ENCODE data around the gene C20orf204.
"Not testable (repeated sequence)": the region's sequence is repeated elsewhere in the genome, so short reads cannot be mapped to it uniquely, and the experiment has no call there.

Gene C20orf204

GRCh38 chr20:64084685-64085152 is 48.7 kb downstream of the C20orf204 start:
- DNase-seq = no peak

GRCh38 chr20:64086801-64087200 is 50.8 kb downstream of the C20orf204 start:
- no peak for DNase-seq

- DNase-seq = not testable (repeated sequence)
Measured at GRCh38 chr20:64087226-64087825, 51.3 kb downstream of the C20orf204 start.

GRCh38 chr20:64088586-64088985 is 52.6 kb downstream of the C20orf204 start:
- not testable (repeated sequence) for DNase-seq

Measured in activated CD4-positive, alpha-beta T cell treated with anti-CD3 and anti-CD28 coated beads, Interleukin-10, Interleukin-2, amounts not matched to agents 100 ng/mL and 50 ng/mL, durations not matched to agents 16 hours and 8 hours (primary cell).